Left forelimb (tissue), 1 donor: ENCODE data around the gene ICAM2.
"Not testable (repeated sequence)": the region's sequence is repeated elsewhere in the genome, so short reads cannot be mapped to it uniquely, and the experiment has no call there.

Source experiments
- DNase-seq: peaks from one replicate; pipeline ENCODE4 v3.0.0-alpha.2; 2018; ENCODE audit warnings: low spot score

ICAM2 gene

GRCh38 chr17:64042700-64043485 is 22.5 kb upstream of the ICAM2 start:
- peak; percentile 45 for DNase-seq

- no peak for DNase-seq
These were observed 21.5 kb upstream of the ICAM2 start for GRCh38 chr17:64041912-64042311.

GRCh38 chr17:64040206-64040605 is 19.8 kb upstream of the ICAM2 start:
- DNase-seq = no peak

GRCh38 chr17:64039106-64039400 is 18.6 kb upstream of the ICAM2 start:
- DNase-seq = no peak

GRCh38 chr17:64038331-64039105 is 18.1 kb upstream of the ICAM2 start:
- DNase-seq = no peak

GRCh38 chr17:64037802-64038201 is 17.4 kb upstream of the ICAM2 start:
- no peak for DNase-seq

GRCh38 chr17:64037180-64037579 is 16.7 kb upstream of the ICAM2 start:
- no peak for DNase-seq

- no peak for DNase-seq
These were observed 15.9 kb upstream of the ICAM2 start for GRCh38 chr17:64036198-64036922.

GRCh38 chr17:64032081-64032480 is 11.6 kb upstream of the ICAM2 start:
- no peak for DNase-seq

- no peak for DNase-seq
These were observed 8.5 kb upstream of the ICAM2 start for GRCh38 chr17:64028874-64029464.

GRCh38 chr17:64025732-64026294 is 5.4 kb upstream of the ICAM2 start:
- no peak for DNase-seq

GRCh38 chr17:64024781-64025731 is 4.6 kb upstream of the ICAM2 start:
- DNase-seq = no peak

- DNase-seq = no peak
These were observed 3.8 kb upstream of the ICAM2 start for GRCh38 chr17:64024215-64024654.

GRCh38 chr17:64022611-64023063 is 2.2 kb upstream of the ICAM2 start:
- DNase-seq = no peak

GRCh38 chr17:64019551-64019961 is 877 bp downstream of the ICAM2 start:
- not testable (repeated sequence) for DNase-seq

GRCh38 chr17:64017381-64017980 is 3.0 kb downstream of the ICAM2 start:
- no peak for DNase-seq

GRCh38 chr17:64016974-64017373 is 3.5 kb downstream of the ICAM2 start:
- no peak for DNase-seq

GRCh38 chr17:64016231-64016784 is 4.1 kb downstream of the ICAM2 start:
- DNase-seq = no peak

GRCh38 chr17:64015447-64015846 is 5.0 kb downstream of the ICAM2 start:
- no peak for DNase-seq
